Left renal cortex interstitium (tissue), 4 donors: ENCODE measurements around the gene ADAM23. TPM values are rescaled to one million over a fixed set of nuclear protein-coding genes. Genes with fewer than 3 reads are reported as not detected.

ENCODE experiments used
- DNase-seq, 4 donors: peaks; one replicate each; pipeline ENCODE4 v3.0.0-alpha.2; 2013; ENCODE audit warnings: low read depth in 4 of 4, low spot score in 2 of 4, missing footprints in 1 of 4
- polyA plus RNA-seq, 4 donors: library from polyadenylated mRNA; unstranded; fragments of 120-200 nt; gene quantifications; one replicate each; pipeline ENCODE4 v1.2.1, GENCODE V29; 2013; ENCODE audit not compliant: insufficient read length in 4 of 4

Gene ADAM23
- polyA plus RNA-seq, 4 donors, result 3.0 to 7.6 (median 4.5) TPM

DNA sequence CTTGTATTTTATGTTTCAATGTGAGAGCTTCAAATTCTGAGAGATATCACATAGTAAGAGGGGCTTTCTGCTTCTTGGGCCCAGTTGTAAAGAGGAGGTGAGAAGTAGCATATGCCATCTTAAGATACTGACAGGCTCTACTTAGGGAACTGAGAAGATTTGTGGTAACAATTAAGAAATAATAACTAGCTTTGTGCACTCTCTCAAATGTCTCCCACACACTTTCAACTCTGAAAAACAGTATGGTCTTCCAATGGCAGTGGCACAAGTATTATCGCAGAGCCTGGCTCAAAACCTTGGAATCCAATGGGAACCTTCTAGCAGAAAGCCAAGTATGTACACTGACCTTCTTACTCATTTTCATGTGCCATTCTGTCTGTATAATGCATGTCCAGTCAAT is 118.6 kb downstream of the ADAM23 start:
- DNase-seq, result no peak

DNA sequence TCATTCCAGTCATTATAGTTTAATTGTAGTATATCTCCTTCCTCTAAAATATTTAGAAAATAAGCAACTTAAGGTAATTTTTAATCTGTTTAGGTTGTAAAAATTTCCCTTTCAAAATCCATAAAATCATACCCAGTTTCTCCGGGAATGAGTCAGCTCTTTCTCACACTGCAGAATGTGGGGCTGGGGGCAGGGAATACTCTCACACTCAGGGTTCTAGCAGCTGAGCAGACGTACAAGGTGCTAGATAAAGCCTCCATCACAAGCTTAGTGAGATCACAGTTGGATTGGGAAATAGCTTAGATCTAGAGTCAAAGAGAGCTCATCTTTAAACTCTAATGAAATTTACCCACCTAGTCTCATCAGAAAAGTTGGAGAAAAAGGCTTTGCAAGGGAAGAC is 119.0 kb downstream of the ADAM23 start:
- DNase-seq, result no peak

DNA sequence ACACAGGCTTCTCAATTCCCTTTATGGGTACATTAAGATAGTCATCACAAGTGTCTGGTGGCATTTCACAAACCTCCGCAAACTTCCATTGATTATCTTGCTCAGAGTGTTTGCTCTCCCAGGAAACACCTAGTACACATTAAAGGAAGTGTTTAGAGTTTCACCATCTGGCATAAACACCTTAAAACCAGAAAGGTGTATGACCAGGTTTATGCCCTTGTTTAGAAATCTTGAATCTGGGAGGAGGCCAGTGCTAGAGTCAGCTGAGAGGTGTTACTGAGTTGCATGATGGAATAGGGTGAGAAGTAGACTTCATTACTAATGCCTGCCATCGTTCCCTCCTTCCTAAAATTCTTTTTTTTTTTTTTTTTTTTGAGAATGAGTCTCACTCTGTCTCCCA is 120.0 kb downstream of the ADAM23 start:
- DNase-seq, result no peak

DNA sequence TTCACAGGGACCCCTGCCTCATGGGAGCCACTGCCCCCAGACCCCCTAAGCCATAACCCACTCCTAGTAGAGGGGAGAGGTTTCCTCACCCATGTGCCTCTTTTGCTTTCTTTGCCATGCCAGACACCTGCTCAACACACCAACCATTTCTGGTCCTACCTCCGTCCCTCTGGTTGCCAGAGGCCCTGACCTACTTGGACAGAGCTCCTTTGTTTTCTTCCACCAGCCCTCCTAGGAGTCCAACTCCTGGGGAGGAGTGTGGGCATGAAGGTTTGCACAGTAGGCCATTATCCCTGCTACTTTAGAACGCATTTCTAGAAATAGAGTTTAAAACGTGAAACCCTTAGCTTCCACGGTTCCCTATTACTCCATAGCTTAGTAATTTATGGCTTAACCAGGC is 122.3 kb downstream of the ADAM23 start:
- DNase-seq, result no peak

DNA sequence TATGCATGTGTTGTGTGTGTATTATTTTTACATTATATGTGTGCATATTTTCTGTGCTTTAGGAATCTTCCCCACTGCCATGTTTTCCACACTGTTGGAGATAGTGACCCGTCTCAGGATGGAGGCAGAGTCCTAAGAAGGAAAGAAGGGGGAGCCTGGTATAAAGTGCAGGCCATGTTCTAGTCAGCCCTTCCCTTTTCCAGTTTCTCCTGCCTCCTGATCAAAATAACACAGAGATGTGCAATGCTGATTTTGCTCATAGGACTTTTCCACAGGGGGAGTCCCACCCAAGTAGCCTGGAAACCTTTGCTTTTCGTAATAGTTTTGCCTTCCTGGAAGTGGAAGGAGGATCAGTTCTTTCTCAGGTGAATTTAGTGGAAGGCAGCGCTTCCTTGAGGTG is 126.1 kb downstream of the ADAM23 start:
- no peak for DNase-seq

DNA sequence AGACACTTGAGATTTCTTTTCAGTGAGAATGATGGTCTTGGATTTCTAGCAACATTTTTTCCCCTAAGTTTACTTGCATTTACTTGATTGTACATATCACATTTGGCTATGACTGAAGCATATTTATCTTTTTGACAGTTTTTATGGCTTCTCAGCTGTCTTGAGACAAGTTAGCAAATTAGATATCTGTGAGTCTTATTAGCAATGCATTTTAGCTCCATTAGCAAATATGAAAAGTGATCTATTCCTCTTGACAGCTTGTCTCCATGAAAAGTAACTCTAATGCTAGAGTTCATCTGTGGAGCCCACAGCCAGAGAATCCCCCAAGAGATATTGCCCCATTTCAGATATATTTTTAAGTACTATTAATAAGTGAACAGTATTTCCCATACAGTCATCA is 126.9 kb downstream of the ADAM23 start:
- DNase-seq, result no peak

DNA sequence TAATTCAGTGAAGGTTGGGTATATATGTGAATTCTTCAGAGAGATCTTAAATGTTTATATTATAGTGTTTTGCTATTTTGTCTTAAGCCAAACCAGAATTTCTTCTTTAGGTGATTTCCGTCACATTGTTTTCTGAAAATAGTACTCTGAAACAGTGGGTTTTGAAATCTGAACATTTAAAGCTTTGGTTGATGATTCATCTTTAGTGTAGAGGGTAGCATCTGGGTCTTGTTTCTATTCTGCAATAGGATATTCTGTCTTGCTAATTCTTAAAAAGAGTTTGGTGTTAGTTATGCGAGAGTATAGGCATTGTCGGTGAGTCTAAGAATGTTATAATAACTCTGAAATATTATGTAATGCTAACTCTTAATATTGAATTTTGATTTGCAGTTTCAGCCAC is 129.4 kb downstream of the ADAM23 start:
- DNase-seq, result no peak

DNA sequence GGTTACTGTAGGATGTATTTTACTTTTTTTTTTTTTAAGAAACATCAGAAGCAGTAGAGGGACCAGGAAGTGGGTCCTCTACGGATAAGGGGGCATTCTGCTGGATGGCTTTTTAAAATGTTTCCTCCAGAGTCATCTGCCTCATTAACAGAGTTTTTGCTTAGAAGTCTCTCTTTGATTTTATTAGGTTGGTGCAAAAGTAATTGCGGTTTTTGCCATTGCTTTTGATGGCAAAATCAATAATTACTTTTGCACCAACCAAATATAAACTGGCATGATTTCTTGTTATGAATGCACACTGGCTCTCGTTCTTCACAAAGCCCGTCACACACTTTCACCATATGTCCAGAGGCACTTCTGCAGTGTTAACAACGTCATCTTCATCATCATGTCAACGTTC is 130.5 kb downstream of the ADAM23 start:
- no peak for DNase-seq

DNA sequence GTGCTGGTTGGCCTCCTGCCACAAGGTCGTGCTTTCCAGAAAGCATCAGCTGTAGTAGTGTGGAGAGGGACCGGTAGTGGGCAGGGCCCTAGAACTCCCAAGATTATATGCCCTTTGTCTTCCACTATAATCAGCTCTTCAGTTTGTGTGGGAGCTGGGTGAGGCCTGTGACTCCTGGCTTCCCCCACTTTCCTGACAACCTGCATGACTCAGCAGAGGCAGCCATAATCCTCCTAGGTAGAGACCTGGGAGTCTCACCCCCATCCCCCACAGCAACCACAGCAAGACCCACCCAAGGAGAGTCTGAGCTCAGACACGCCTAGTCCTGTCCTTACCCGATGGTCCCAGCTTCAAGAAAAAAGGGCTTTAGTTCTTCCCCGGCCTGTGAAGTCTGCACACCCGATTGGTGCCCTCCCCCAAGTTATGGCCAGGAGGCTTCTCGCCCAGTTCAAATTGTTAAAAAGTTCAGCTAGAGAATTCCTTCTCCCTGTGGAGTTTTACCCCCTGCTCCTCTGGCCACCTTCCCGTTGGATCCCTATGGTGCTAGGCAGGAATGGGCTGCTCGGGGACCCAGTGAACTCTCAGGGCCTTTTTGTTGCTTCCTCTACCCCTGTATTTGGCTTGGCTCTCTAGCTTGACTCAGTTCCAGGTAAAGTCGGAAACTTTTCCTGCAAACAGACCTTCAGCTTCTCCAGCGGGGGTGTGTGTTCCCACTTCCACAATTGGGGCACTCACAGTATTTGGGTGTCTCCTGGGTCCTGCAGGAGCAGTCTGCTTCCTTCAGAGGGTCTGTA is 141.2 kb downstream of the ADAM23 start:
- DNase-seq, result no peak

DNA sequence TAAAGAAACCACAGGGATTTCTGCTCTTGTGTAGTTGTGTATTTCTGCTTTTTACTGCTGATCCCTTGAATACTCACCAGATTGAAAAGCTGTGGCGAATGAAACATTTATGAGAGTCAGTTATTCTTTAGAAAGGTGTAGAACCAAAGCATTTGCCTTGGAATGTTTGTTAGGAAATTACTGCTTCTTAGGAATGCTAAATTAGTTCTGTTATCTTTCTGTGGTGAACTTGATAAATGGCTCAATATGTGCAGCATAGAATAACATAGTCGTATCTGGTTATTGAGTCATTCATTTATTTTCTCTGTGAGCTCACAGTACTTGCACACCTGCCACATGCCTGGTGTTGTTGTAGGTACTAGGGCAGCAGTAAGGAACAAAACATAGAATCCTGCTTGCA is 142.0 kb downstream of the ADAM23 start:
- no peak for DNase-seq

DNA sequence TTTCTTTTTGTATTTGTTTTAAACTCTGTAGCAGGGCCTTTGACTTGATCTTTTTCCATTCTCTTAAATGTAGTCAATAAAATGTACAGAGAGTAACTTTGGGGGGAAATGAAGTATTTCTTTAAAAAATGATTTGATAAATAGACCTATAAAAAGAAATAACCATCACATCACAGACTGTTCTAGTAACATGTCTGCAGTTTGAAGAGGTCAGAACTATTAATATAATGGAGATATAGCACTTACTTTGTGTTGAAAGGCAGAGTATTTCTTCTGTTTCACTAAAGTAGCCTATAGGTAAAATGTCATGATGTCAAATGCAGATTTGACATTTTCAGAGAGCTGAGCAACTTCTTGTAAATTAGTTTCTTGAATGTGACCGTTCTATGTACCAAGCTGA is 143.3 kb downstream of the ADAM23 start:
- no peak for DNase-seq

DNA sequence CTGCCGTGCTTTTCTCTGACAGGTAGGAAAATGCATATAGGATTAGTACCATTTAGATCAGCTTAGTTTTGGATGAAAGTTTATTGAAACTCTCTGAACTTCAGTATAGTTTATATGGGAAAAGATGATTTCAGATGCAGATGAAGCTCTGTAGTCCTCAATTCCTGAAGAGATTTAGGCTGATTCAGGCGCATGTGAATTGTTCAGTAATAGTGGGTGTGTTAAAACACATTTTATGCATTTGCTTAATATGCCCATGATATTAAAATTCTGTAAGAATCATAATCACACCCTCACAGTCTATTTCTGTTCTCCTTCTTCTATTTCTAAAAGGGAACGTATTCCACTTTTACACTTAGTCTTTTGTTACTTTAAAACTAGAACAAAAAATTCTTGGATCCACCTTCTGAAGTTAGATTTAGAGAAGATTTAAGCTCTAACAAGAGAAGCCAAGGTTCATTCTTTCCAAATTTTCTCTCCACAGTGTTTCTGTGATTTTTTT is 154.4 kb downstream of the ADAM23 start:
- no peak for DNase-seq

DNA sequence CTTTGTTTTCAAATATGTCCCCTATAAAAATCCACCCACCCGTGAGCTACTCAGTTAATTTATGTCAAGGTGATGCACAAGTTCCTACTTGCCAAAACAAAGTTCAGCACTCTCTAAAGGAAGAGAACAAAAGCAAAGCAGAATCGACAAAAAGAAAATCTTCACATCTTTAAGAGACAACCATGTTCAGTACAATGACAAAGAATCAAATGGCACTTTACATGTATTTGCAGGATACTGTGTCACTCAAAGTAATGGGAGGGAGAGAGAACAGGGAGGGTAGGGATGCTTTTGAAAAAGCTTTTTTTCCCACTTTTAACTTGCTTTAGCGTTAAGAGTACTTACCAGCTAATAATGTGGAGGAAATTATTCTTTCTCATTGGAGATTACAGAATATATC is 159.9 kb downstream of the ADAM23 start:
- no peak for DNase-seq

DNA sequence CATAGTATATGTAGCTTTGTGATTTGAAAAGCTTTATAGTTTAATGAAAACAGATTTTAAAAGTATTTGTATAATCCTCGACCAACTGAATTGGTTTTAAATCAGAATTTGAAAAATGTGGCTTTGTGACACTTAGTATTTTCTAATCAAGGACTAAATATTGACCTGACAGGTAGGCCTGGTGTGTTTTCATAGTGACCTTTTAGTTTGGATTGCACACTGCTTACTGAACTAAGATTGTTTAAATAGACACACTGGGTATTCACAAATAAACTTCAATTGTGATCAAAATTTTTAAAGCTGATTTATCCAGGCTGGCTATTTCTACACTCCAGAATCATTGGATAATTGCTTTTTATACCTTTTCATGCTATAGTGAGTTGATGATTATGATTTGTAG is 167.1 kb downstream of the ADAM23 start:
- DNase-seq, result no peak

DNA sequence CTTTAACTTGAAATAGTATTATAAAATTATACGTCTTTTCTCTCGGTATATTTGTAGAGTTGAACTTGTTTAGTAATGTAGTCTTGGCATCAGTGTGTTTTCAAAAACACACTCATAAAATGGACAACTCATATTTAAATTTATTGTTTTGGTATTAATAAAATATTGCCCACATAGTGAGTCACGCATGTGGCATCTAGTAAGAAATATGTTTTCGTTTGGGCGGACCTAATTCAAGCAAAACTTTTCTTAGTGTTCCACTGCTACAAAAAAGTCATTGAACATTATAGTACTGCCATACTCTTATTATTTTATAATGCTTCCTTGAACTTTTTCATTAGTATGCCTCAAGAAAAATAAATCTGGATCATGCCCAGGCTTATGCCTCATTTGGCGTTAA is 167.9 kb downstream of the ADAM23 start:
- no peak for DNase-seq

DNA sequence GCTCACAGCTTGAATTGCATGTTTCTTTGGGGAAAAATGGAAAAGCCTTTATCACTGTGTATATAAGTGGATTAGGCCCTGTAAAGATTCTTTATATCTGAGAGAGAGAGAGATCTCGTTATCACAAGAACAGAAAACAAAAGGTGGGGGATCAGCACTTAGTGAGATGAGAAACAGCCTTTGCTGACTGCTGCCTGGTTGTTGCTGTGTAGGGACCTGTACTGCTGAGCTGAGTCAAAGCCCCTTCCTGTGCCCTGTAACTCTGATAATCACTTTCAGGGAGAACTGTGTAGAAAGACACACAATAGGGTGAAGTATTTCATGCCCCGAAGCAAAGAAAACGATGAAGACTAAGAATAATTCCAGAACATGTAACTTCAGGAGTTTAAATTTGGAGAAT is 168.4 kb downstream of the ADAM23 start:
- no peak for DNase-seq

DNA sequence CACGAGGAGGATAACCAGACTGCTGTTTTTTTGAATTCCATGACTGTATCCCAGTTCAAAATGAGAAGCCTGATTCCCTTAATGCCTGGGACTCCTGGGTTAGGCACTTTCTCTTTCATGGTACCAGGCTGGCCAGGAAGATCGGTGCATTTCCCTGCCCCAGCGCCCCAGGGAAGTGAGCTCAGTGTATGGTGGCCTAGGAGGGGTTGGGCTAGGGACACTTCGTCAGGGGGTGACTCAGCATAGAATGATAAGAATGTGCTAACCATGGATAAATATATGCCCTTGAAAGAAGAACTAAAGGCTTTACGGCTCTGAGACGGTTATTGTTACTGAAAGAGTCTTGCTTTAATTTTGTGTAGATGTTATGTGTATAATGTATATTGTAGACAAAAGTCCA is 171.5 kb downstream of the ADAM23 start:
- no peak for DNase-seq

DNA sequence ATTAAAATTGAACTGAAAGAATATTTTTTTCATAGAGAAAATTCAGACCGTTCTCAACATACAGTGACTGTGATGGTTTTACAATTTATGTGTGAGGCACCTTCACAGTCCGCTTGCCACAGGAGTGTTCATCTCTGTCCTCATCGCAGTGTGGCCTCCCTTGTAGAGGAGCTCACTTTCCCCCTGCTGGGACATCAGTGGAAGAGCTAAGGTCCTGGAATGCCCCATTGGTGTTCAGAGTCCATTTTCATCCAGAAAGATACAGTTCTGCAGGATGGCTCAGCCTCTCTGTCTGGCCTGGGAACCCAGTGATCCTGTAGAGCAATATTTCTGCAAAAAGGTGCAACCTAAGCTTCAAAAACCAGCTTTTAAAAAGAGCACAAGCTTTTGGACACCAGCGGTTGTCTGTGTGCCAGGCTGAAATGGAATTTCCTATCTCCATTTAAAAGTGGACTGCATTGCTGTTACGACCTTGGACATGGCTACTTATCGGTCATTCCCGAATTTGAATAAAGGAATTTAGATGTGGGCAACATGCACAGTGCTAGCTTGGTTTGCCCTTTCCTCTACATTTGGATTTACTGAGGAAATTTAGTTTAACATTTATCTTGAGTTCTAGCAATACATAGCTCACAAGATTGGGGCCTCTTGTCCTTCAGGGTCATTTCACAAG is 172.2 kb downstream of the ADAM23 start:
- no peak for DNase-seq

DNA sequence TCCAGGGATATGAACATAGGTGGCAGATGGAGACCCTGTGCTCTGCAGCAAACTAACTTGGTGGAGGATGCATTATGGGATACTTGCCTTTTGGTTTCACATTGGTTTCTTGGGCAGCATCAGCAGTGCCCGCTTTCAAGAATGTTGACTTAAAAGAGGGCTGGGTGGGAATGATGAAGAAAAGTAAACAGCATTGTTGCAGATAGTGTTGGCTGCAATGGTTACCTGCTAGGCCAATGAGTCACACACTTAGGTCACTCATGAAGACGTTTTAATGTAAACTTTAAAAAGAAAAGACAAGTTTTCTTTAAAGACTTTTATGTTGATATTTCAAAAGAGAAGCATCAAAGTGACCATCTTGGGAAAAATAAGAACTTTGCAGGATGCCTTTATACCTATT is 172.8 kb downstream of the ADAM23 start:
- no peak for DNase-seq

DNA sequence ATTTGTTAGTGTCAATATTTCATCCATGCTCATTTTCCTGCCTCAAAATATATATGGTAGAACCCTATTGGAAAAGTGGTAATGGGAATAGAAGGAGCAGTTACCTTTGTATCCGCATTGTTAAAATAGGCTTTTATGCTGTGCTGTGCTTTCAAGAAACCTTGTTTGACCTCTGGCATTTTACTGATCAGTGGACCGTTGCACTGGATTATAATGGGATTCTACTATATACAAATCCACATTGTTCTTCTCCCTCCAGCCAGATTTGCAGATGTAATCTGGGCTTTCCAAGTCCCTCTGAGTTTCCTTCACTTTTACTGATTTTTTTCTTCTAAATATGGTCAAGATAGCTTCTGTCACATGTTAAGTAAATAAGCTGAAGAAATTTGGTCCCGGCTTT is 175.7 kb downstream of the ADAM23 start:
- DNase-seq, result no peak

DNA sequence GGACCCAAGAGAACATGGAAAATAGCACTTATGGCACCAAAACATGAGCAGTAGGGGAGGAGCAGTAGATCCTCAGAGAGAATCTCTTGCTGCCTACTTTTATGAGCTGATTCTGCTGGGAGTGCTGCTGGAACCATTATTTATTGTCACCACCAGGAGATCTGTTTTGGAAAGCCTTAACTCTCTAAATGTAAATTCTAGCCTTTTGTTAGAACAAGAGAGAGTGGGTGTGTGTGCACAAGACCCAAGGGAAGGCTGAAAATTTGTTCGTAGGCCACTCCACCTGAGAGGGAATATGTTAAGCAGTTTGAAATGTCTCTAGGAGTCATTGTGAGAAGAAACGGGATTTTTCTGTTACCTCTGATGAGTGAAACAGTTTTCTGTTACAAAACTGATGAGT is 182.8 kb downstream of the ADAM23 start:
- DNase-seq, result no peak

DNA sequence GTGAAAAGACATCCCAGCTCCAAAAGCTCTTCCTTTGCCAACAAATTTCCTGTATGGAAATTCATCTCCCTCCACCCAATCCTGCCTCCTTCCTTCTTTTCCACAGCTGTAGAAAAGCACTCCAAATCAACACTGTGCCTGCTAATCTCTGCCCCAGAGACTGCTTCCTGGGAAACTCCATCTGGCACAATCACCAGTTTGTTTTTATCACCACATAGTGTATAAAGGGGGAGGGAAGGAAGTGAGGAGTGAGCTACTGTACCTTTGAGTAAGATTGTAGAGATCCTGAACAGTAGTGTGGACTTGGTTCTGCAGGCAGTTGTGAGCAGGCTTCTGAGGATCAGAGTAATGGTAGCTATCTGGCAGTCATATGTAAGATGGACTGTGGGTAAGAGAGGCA is 184.3 kb downstream of the ADAM23 start:
- DNase-seq, result no peak
